Activated CD8-positive, alpha-beta memory T cell treated with anti-CD3 and anti-CD28 coated beads for 24 hours (primary cell): ENCODE measurements around the gene ATOX1.

Experiments used
- DNase-seq: peaks from one replicate; pipeline ENCODE4 v3.0.0-alpha.2; 2020

ATOX1 gene

GRCh38 chr5:151694035-151694485, 64.4 kb downstream of the ATOX1 start:
- DNase-seq = no peak
